NT2/D1 (cell line): ENCODE data around the gene EPB41L4A.

Source experiments
- SUZ12 ChIP-seq: IDR thresholded peaks from 2 replicates; pipeline ENCODE4 v1.6.1; 2011; ENCODE audit not compliant: insufficient read length, insufficient read depth; ENCODE audit errors: extremely low read depth
- YY1 ChIP-seq: IDR thresholded peaks from 2 replicates; pipeline ENCODE4 v1.6.1; 2011; ENCODE audit not compliant: insufficient read length, insufficient read depth
- ZNF274 ChIP-seq: IDR thresholded peaks from 2 replicates; pipeline ENCODE4 v1.6.1; 2011; ENCODE audit warnings: mild to moderate bottlenecking, low read depth, low read length

DNA sequence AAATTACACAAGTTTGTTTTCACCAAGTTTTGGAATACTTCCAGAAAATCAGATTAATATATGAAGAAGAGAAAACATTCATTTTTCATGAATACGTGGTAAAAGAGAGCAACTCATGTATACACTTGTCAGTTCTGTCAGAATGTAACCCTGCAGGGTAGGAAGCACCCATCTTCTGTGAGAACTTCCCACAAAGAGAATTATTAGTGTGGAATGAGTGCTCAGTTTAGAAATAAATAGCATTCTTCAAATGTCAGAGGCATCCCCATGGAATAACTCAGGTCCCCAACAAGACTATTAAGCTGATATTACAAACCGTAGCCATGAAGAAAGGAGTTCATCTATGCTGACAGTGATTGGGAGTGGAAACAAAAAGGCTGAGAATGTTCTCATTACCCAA, 45.2 kb downstream of the EPB41L4A start:
- TF ChIP-seq SUZ12 (no peak), ZNF274 (no peak), YY1 (no peak)
